Measurements from ENCODE around the gene PRKG1.

The PRKG1 gene

DNA sequence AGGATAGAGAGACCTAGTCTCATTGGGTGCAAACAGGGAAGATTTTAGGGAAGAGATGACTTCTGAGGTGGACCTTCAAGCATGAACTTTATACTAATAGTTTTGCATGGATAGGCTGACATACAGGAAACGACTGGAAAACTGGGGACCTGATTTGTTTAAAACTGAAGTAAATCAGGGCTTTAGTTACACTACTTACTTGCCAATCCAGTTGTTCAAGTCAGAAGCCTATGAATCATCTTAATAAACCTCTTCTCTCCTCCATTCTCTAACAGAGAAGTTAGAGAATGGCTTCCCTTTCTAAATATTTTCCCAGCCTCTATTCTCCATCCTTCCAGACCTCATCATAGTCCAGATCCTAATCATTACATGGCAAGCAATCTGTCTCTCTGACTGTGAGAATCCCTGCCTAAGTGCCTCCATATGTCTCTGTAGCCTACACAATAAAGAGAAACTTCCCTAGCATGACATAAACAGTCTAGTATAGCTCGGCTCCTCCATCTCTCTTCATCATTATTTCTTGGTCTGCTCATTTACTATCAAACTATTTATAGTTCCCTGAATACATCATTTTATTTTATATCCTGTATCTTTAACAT, 55.8 kb downstream of the PRKG1 start:
- Histone ChIP-seq H3K4me3 (ENCODE audit: low read depth, low read length) (no peak overlapping the region), H3K9me3 (ENCODE audit: severe bottlenecking) (no peaks in the 10 kb centered on the region), H3K36me3 (no peaks in the 10 kb centered on the region), H3K27me3 (ENCODE audit: insufficient read depth, low read depth, severe bottlenecking) (no peaks in the 10 kb centered on the region), H3K27ac (no peak overlapping the region)
- DNase-seq: no peak
- no peak for TF ChIP-seq CTCF (IDR thresholded peaks at IDR 0.05; ENCODE audit: low read depth, low read length)

- DNase-seq: no peak
- Histone ChIP-seq H3K9me3 (ENCODE audit: severe bottlenecking) (no peaks in the 10 kb centered on the region), H3K27me3 (ENCODE audit: insufficient read depth, low read depth, severe bottlenecking) (no peaks in the 10 kb centered on the region), H3K4me3 (ENCODE audit: low read depth, low read length) (no peak overlapping the region), H3K27ac (no peak overlapping the region), H3K36me3 (no peaks in the 10 kb centered on the region)
- no peak for TF ChIP-seq CTCF (IDR thresholded peaks at IDR 0.05; ENCODE audit: low read depth, low read length)
These were observed 63.7 kb downstream of the PRKG1 start for GRCh38 chr10:51137756-51138529.

DNA sequence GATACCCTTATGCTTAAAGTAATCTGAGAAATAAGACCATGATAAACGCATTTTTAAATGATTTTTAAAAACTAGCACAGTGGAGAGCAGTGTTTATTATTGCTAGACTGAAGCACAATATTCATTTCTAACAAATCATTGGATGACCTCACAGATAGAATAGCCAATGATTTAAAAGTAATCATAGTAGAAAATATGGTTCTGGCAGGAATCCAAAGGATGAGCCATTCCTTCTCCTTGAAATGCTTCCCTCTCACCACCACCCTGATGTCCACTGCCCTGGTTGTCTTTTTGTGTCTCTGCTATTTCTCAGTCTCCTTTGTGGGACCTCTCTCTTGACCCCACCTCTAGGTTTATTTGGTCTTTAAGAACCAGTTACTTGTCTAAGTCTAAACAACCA, 64.9 kb downstream of the PRKG1 start:
- DNase-seq: no peak
- Histone ChIP-seq H3K27ac (no peak overlapping the region), H3K27me3 (ENCODE audit: insufficient read depth, low read depth, severe bottlenecking) (no peaks in the 10 kb centered on the region), H3K9me3 (ENCODE audit: severe bottlenecking) (no peaks in the 10 kb centered on the region), H3K36me3 (no peaks in the 10 kb centered on the region), H3K4me3 (ENCODE audit: low read depth, low read length) (no peak overlapping the region)
- no peak for TF ChIP-seq CTCF (IDR thresholded peaks at IDR 0.05; ENCODE audit: low read depth, low read length)

- no peak overlapping the region for H3K4me3 ChIP-seq (ENCODE audit: low read depth, low read length)
- no peaks in the 10 kb centered on the region for H3K9me3 ChIP-seq (ENCODE audit: severe bottlenecking)
- H3K27me3 ChIP-seq (ENCODE audit: insufficient read depth, low read depth, severe bottlenecking): no peaks in the 10 kb centered on the region
- H3K27ac ChIP-seq: no peak overlapping the region
- no peak for TF ChIP-seq CTCF (IDR thresholded peaks at IDR 0.05; ENCODE audit: low read depth, low read length)
- no peak for DNase-seq
- no peaks in the 10 kb centered on the region for H3K36me3 ChIP-seq
These were observed 66.7 kb downstream of the PRKG1 start for GRCh38 chr10:51141010-51141409.

DNA sequence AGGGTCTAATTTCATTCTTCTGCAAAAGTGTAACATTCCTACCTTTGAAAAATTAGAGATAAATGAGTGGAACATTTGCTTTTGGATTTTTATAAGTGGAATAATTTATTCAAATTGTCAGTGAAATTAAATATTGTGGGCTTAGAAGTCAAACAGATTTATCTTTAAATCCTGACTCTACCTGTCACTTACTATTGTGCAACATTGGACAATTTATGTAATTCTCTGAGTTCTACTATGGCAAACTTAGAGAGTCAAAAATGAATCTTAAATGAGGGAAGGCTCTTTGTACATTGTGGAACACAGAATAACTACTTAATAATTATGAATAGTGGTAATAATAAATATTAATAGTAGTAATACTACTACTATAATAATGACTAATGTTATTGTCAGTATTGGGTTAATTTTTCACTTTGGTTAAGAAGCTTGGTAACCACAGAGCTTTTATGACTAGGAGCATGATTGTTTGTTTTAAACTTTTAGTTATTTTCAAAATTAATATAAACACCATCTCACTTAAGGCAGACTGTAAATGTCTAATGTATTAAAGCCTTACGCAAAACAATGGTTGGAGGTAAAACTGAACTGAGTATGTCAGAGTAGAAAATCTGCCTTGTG, 70.0 kb downstream of the PRKG1 start:
- DNase-seq: no peak
- Histone ChIP-seq H3K4me3 (ENCODE audit: low read depth, low read length) (no peak overlapping the region), H3K9me3 (ENCODE audit: severe bottlenecking) (no peaks in the 10 kb centered on the region), H3K36me3 (no peaks in the 10 kb centered on the region), H3K27me3 (ENCODE audit: insufficient read depth, low read depth, severe bottlenecking) (no peaks in the 10 kb centered on the region), H3K27ac (no peak overlapping the region)
- no peak for TF ChIP-seq CTCF (IDR thresholded peaks at IDR 0.05; ENCODE audit: low read depth, low read length)

All from WERI-Rb-1 (cell line).